Mesothelial cell of epicardium (in vitro differentiated cells): ENCODE results near the gene MTMR1. TPM values are rescaled to one million over a fixed set of nuclear protein-coding genes. Genes with fewer than 3 reads are reported as not detected.

ENCODE experiments used
- DNase-seq, 2 experiments: peaks; one replicate each; pipeline ENCODE4 v3.0.0; 2021; ENCODE audit warnings: low spot score in 2 of 2; ENCODE audit not compliant: unreplicated experiment in 2 of 2
- H3K27ac Mint-ChIP-seq: 2 replicates; pipeline ENCODE4 v1.8.0; 2021; ENCODE audit warnings: mixed read lengths
- H3K27me3 Mint-ChIP-seq: 2 replicates; pipeline ENCODE4 v1.8.0; 2021; ENCODE audit warnings: low read depth, mixed read lengths
- H3K36me3 Mint-ChIP-seq: 2 replicates; pipeline ENCODE4 v1.8.0; 2021; ENCODE audit warnings: mixed read lengths
- H3K4me1 Mint-ChIP-seq: 2 replicates; pipeline ENCODE4 v1.8.0; 2021; ENCODE audit warnings: mixed read lengths
- H3K4me3 Mint-ChIP-seq: 2 replicates; pipeline ENCODE4 v1.8.0; 2021; ENCODE audit warnings: mild to moderate bottlenecking, moderate library complexity, mixed read lengths
- H3K9me3 Mint-ChIP-seq: 2 replicates; pipeline ENCODE4 v1.8.0; 2021; ENCODE audit warnings: mixed read lengths
- CTCF ChIP-seq: fragments of 200-600 bp; sonication (generic); IDR thresholded peaks from one replicate; pipeline ENCODE4 v1.5.0; 2021; ENCODE audit warnings: antibody characterized with exemption; ENCODE audit not compliant: unreplicated experiment
- total RNA-seq: library from RNA; stranded (reverse); gene quantifications from 3 replicates; pipeline ENCODE4 v1.2.1, GENCODE V29; 2021

The MTMR1 gene
- total RNA-seq, 1 donor from 2014 or later: 38.1 TPM

GRCh38 chrX:150774798-150775568 is 81.8 kb downstream of the MTMR1 start:
- H3K4me3 Mint-ChIP-seq: no peak overlapping the region
- H3K9me3 Mint-ChIP-seq: peaks cover 9% of the 10 kb centered on the region
- no peak overlapping the region for H3K27ac Mint-ChIP-seq
- no peaks in the 10 kb centered on the region for H3K27me3 Mint-ChIP-seq
- H3K4me1 Mint-ChIP-seq: no peaks in the 10 kb centered on the region
- H3K36me3 Mint-ChIP-seq: peaks cover 10% of the 10 kb centered on the region
- DNase-seq: no peak
- TF ChIP-seq CTCF: no peak

- no peaks in the 10 kb centered on the region for H3K4me1 Mint-ChIP-seq
- peaks cover 10% of the 10 kb centered on the region for H3K36me3 Mint-ChIP-seq
- no peak for DNase-seq
- H3K27ac Mint-ChIP-seq: no peak overlapping the region
- H3K4me3 Mint-ChIP-seq: no peak overlapping the region
- TF ChIP-seq CTCF: no peak
- H3K9me3 Mint-ChIP-seq: peaks cover 9% of the 10 kb centered on the region
- H3K27me3 Mint-ChIP-seq: no peaks in the 10 kb centered on the region
Measured at GRCh38 chrX:150775569-150776350, 82.6 kb downstream of the MTMR1 start.

- no peaks in the 10 kb centered on the region for H3K4me1 Mint-ChIP-seq
- no peaks in the 10 kb centered on the region for H3K27me3 Mint-ChIP-seq
Measured at GRCh38 chrX:150777328-150777992, 84.3 kb downstream of the MTMR1 start.

GRCh38 chrX:150779385-150779784 is 86.2 kb downstream of the MTMR1 start:
- no peak overlapping the region for H3K27ac Mint-ChIP-seq
- no peak overlapping the region for H3K4me3 Mint-ChIP-seq
- H3K36me3 Mint-ChIP-seq: peaks cover 10% of the 10 kb centered on the region
- no peaks in the 10 kb centered on the region for H3K4me1 Mint-ChIP-seq
- no peak for TF ChIP-seq CTCF
- no peaks in the 10 kb centered on the region for H3K27me3 Mint-ChIP-seq
- peaks cover 15% of the 10 kb centered on the region for H3K9me3 Mint-ChIP-seq
- DNase-seq: no peak

More at GRCh38 chrX:150777328-150777992, 84.3 kb downstream of the MTMR1 start:
- no peak for DNase-seq
- TF ChIP-seq CTCF: no peak
- peaks cover 10% of the 10 kb centered on the region for H3K36me3 Mint-ChIP-seq
- peaks cover 15% of the 10 kb centered on the region for H3K9me3 Mint-ChIP-seq
- no peak overlapping the region for H3K4me3 Mint-ChIP-seq
- H3K27ac Mint-ChIP-seq: no peak overlapping the region

GRCh38 chrX:150781677-150782076 is 88.5 kb downstream of the MTMR1 start:
- H3K4me1 Mint-ChIP-seq: no peaks in the 10 kb centered on the region
- DNase-seq: no peak
- H3K27ac Mint-ChIP-seq: no peak overlapping the region
- H3K4me3 Mint-ChIP-seq: no peak overlapping the region
- no peaks in the 10 kb centered on the region for H3K27me3 Mint-ChIP-seq
- H3K36me3 Mint-ChIP-seq: peaks cover 4% of the 10 kb centered on the region
- peaks cover 16% of the 10 kb centered on the region for H3K9me3 Mint-ChIP-seq
- no peak for TF ChIP-seq CTCF
